ENCODE results near the gene DVL2.

Gene DVL2

DNA sequence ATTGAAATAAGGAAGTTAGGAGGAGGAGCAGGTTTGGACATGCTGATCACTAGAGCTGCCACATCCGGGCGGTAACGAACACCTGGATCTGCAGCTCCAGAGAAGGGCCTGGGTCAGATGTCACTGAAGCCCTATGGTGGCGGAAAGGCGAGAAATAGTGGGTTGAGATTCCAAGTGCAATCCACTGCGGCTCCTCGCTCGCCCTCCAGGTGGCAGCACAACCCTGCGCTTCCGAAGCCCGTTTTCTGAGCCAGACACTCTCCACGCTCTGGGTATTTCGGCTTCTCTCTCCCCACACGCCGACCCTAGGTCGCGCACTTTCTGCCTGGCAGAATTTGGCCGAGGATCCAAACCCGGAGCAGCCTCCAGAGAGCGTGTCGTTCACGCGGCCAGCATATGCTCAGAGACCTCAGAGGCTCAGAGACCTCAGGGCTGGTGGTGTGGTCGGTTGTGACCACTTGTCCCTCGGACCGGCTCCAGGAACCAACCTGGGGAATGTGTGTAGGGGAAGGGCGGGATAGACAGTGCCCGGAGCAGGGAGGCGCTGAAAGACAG, 46.3 kb upstream of the DVL2 start:
- TF ChIP-seq, protein P1, sequence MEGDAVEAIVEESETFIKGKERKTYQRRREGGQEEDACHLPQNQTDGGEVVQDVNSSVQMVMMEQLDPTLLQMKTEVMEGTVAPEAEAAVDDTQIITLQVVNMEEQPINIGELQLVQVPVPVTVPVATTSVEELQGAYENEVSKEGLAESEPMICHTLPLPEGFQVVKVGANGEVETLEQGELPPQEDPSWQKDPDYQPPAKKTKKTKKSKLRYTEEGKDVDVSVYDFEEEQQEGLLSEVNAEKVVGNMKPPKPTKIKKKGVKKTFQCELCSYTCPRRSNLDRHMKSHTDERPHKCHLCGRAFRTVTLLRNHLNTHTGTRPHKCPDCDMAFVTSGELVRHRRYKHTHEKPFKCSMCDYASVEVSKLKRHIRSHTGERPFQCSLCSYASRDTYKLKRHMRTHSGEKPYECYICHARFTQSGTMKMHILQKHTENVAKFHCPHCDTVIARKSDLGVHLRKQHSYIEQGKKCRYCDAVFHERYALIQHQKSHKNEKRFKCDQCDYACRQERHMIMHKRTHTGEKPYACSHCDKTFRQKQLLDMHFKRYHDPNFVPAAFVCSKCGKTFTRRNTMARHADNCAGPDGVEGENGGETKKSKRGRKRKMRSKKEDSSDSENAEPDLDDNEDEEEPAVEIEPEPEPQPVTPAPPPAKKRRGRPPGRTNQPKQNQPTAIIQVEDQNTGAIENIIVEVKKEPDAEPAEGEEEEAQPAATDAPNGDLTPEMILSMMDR (IDR thresholded peaks at IDR 0.05; ENCODE audit: insufficient read depth, low read depth, low read length, missing control alignments), result peak; percentile 61
- H3K4me3 ChIP-seq (ENCODE audit: low read depth, low read length), result peak overlapping the region; percentile 63
- DNase-seq (ENCODE audit: low read depth), result peak; percentile 73

GRCh38 chr17:7279448-7279847, 45.1 kb upstream of the DVL2 start:
- no peak overlapping the region for H3K4me3 ChIP-seq (ENCODE audit: low read depth, low read length)
- no peak for DNase-seq (ENCODE audit: low read depth)
- TF ChIP-seq, protein P1 (IDR thresholded peaks at IDR 0.05; ENCODE audit: insufficient read depth, low read depth, low read length, missing control alignments), result no peak

DNA sequence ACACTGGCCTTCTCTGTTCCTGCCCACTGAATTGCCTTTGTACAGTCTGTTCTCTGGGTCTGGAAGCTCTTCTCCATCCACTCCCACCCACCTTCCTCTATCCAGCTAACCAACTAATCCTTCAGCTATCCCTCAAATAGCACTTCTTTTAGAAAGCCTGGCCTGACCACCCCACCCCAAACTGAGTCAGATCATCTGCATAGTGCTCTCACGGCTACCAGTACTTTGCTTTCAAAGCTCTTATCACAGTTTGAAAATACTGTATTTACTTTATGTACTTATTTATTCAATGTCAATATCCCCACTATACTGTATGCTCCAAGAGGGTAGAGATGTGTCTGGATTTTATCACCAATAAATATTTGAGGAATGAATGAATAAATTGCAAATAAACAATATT, 32.5 kb upstream of the DVL2 start:
- TF ChIP-seq, protein P1 (IDR thresholded peaks at IDR 0.05; ENCODE audit: insufficient read depth, low read depth, low read length, missing control alignments), result no peak
- no peak overlapping the region for H3K4me3 ChIP-seq (ENCODE audit: low read depth, low read length)
- DNase-seq (ENCODE audit: low read depth), result no peak

- TF ChIP-seq, protein P1 (IDR thresholded peaks at IDR 0.05; ENCODE audit: insufficient read depth, low read depth, low read length, missing control alignments), result no peak
- no peak overlapping the region for H3K4me3 ChIP-seq (ENCODE audit: low read depth, low read length)
- DNase-seq (ENCODE audit: low read depth), result no peak
Measured at GRCh38 chr17:7263801-7264078, 29.4 kb upstream of the DVL2 start.

- no peak overlapping the region for H3K4me3 ChIP-seq (ENCODE audit: low read depth, low read length)
- TF ChIP-seq, protein P1 (IDR thresholded peaks at IDR 0.05; ENCODE audit: insufficient read depth, low read depth, low read length, missing control alignments), result no peak
- DNase-seq (ENCODE audit: low read depth), result no peak
Measured at GRCh38 chr17:7262935-7263800, 28.9 kb upstream of the DVL2 start.

GRCh38 chr17:7262192-7262934, 28.0 kb upstream of the DVL2 start, which contains the start of gene CLDN7:
Gene CLDN7, minus strand, starts transcription at chr17:7262478. Its CDS starts 435 bp downstream, at chr17:7262043.
- no peak for DNase-seq (ENCODE audit: low read depth)
- peak within 1 kb of the TSS; percentile 57 for H3K4me3 ChIP-seq (ENCODE audit: low read depth, low read length)

More at GRCh38 chr17:7262192-7262934, 28.0 kb upstream of the DVL2 start, which contains the start of gene CLDN7:
- TF ChIP-seq, protein P1 (IDR thresholded peaks at IDR 0.05; ENCODE audit: insufficient read depth, low read depth, low read length, missing control alignments), result no peak
